GM21786 (cell line): ENCODE data around the gene PLPPR1.

ENCODE experiments used
- ATAC-seq: cut with Tn5 transposase; IDR thresholded peaks from one replicate; pipeline ENCODE4 v1.9.1; 2021; ENCODE audit not compliant: unreplicated experiment

Gene PLPPR1

GRCh38 chr9:101333926-101334702, 305.6 kb downstream of the PLPPR1 start:
- no peak for ATAC-seq

GRCh38 chr9:101336091-101336490, 307.6 kb downstream of the PLPPR1 start:
- no peak for ATAC-seq

GRCh38 chr9:101337237-101337636, 308.7 kb downstream of the PLPPR1 start:
- no peak for ATAC-seq

- no peak for ATAC-seq
These were observed 313.4 kb downstream of the PLPPR1 start for GRCh38 chr9:101341958-101342357.

GRCh38 chr9:101342595-101342994, 314.1 kb downstream of the PLPPR1 start:
- no peak for ATAC-seq

- ATAC-seq, result no peak
These were observed 321.8 kb downstream of the PLPPR1 start for GRCh38 chr9:101350285-101350684.

- no peak for ATAC-seq
These were observed 324.5 kb downstream of the PLPPR1 start for GRCh38 chr9:101352892-101353463.

GRCh38 chr9:101353683-101354082, 325.2 kb downstream of the PLPPR1 start:
- ATAC-seq, result no peak

- no peak for ATAC-seq
These were observed 325.7 kb downstream of the PLPPR1 start for GRCh38 chr9:101354143-101354764.

- no peak for ATAC-seq
These were observed 326.5 kb downstream of the PLPPR1 start for GRCh38 chr9:101354765-101355708.

- no peak for ATAC-seq
These were observed 328.1 kb downstream of the PLPPR1 start for GRCh38 chr9:101356619-101357018.

GRCh38 chr9:101359679-101360078, 331.2 kb downstream of the PLPPR1 start:
- no peak for ATAC-seq

GRCh38 chr9:101360647-101361046, 332.1 kb downstream of the PLPPR1 start:
- no peak for ATAC-seq

- ATAC-seq, result no peak
These were observed 333.9 kb downstream of the PLPPR1 start for GRCh38 chr9:101362450-101362849.

- ATAC-seq, result no peak
These were observed 336.7 kb downstream of the PLPPR1 start for GRCh38 chr9:101365181-101365580.

- no peak for ATAC-seq
These were observed 337.7 kb downstream of the PLPPR1 start for GRCh38 chr9:101366038-101366756.

- ATAC-seq, result no peak
These were observed 338.8 kb downstream of the PLPPR1 start for GRCh38 chr9:101367323-101367722.

- ATAC-seq, result no peak
These were observed 340.8 kb downstream of the PLPPR1 start for GRCh38 chr9:101369286-101369685.

GRCh38 chr9:101369884-101370531, 341.5 kb downstream of the PLPPR1 start:
- ATAC-seq, result no peak

GRCh38 chr9:101371813-101372212, 343.3 kb downstream of the PLPPR1 start:
- no peak for ATAC-seq
